ENCODE results near the gene STARD10. TPM values are rescaled to one million over a fixed set of nuclear protein-coding genes. Genes with fewer than 3 reads are reported as not detected.

Gene STARD10
- total RNA-seq, 4 donors from 2014 or later = 42.2 to 83.1 (median 49.4) TPM

- Histone ChIP-seq H3K4me3 (no peak overlapping the region), H3K27ac (no peak overlapping the region), H3K4me1 (peaks cover 5 to 26% (median 11%) of the 10 kb centered on the region in 3 donors), H3K36me3 (peaks cover 0 to 27% (median 0%) of the 10 kb centered on the region in 3 donors), H3K27me3 (no peaks in the 10 kb centered on the region), H3K9me3 (no peaks in the 10 kb centered on the region)
- intact Hi-C loops (cut with DNase I) = no loop called here
- 90% methylated on average over 3 of the region's 3 CpGs for WGBS, 2 donors
- TF ChIP-seq, protein P1, sequence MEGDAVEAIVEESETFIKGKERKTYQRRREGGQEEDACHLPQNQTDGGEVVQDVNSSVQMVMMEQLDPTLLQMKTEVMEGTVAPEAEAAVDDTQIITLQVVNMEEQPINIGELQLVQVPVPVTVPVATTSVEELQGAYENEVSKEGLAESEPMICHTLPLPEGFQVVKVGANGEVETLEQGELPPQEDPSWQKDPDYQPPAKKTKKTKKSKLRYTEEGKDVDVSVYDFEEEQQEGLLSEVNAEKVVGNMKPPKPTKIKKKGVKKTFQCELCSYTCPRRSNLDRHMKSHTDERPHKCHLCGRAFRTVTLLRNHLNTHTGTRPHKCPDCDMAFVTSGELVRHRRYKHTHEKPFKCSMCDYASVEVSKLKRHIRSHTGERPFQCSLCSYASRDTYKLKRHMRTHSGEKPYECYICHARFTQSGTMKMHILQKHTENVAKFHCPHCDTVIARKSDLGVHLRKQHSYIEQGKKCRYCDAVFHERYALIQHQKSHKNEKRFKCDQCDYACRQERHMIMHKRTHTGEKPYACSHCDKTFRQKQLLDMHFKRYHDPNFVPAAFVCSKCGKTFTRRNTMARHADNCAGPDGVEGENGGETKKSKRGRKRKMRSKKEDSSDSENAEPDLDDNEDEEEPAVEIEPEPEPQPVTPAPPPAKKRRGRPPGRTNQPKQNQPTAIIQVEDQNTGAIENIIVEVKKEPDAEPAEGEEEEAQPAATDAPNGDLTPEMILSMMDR (IDR thresholded peaks at IDR 0.05) = no peak
- TF ChIP-seq POLR2A (IDR thresholded peaks at IDR 0.05) = no peak
- DNase-seq = no peak
Observed at GRCh38 chr11:72770799-72771198, 23.0 kb downstream of the STARD10 start.

- no peaks in the 10 kb centered on the region for H3K9me3 ChIP-seq
- no peak for DNase-seq
- TF ChIP-seq, protein P1 (IDR thresholded peaks at IDR 0.05) = no peak
- TF ChIP-seq POLR2A (IDR thresholded peaks at IDR 0.05) = no peak
- no peak overlapping the region for H3K4me3 ChIP-seq
- intact Hi-C loops (cut with DNase I) = no loop called here
- H3K27ac ChIP-seq = no peak overlapping the region
- peaks cover 5 to 21% (median 11%) of the 10 kb centered on the region in 3 donors for H3K4me1 ChIP-seq
- H3K27me3 ChIP-seq = no peaks in the 10 kb centered on the region
- H3K36me3 ChIP-seq = peaks cover 0 to 27% (median 0%) of the 10 kb centered on the region in 3 donors
- 68 to 73% methylated on average over 4 of the region's 4 CpGs for WGBS, 2 donors
Observed at GRCh38 chr11:72769680-72770079, 24.2 kb downstream of the STARD10 start.

- H3K27ac ChIP-seq = no peak overlapping the region
- H3K4me3 ChIP-seq = no peak overlapping the region
- no peaks in the 10 kb centered on the region for H3K9me3 ChIP-seq
- peaks cover 0 to 27% (median 0%) of the 10 kb centered on the region in 3 donors for H3K36me3 ChIP-seq
- 85 to 100% methylated on average over 1 to 2 of the region's 3 CpGs for WGBS, 2 donors
- no peaks in the 10 kb centered on the region for H3K27me3 ChIP-seq
- DNase-seq = no peak
- peaks cover 2 to 17% (median 7%) of the 10 kb centered on the region in 3 donors for H3K4me1 ChIP-seq
- TF ChIP-seq, protein P1 (IDR thresholded peaks at IDR 0.05) = no peak
- no peak for TF ChIP-seq POLR2A (IDR thresholded peaks at IDR 0.05)
- intact Hi-C loops (cut with DNase I) = no loop called here
Observed at GRCh38 chr11:72768581-72768980, 25.3 kb downstream of the STARD10 start.

DNA sequence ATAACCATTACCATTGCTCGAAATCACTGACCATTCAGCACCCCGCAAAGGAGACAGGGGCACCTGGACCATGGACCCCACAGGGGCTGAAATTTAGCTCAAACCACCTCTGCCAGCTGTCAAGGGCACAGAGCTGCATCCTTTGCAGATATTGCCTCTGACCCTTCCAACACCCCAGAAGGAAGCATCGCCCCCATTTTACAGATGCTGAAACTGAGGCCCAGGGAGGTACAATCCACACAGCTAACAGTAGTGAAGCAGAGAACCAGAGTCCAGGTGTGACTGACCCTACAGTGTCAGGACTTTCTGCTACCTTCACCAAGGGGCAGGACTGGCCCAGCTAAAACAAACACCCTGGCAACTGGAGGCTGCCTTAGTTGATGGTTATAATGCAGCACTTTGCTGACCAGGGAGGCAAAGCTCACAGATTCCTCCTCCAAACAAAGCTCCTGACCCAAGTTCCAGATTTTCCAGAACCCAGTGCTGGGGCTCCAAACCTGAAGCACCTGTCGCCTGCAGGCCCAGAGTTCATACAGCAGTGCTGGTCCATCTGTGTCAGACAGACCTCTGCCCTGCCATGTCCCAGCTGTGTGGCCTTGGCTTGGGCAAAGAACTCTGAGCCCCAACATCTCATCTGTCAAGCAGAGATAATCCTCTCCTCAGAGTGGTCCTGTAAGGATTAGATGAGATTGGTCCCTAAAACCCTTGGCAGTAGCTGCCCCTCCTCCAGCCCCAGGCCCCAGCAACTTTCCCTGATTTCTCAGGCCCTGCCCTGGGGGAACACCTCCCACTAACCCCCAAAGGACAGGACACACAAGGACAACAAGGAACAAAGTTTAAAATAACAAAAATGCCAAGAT, 26.4 kb downstream of the STARD10 start:
- H3K4me3 ChIP-seq = no peak overlapping the region
- peaks cover 0 to 24% (median 0%) of the 10 kb centered on the region in 3 donors for H3K36me3 ChIP-seq
- DNase-seq = no peak
- H3K9me3 ChIP-seq = no peaks in the 10 kb centered on the region
- H3K4me1 ChIP-seq = peaks cover 0 to 7% (median 0%) of the 10 kb centered on the region in 3 donors
- TF ChIP-seq, protein P1 (IDR thresholded peaks at IDR 0.05) = no peak
- intact Hi-C loops (cut with DNase I) = no loop called here
- H3K27ac ChIP-seq = no peak overlapping the region
- H3K27me3 ChIP-seq = no peaks in the 10 kb centered on the region
- WGBS, 2 donors = 92 to 97% methylated on average over 3 to 4 of the region's 4 CpGs

- H3K27ac ChIP-seq = no peak overlapping the region
Observed at GRCh38 chr11:72766152-72766902, 27.5 kb downstream of the STARD10 start.

More at GRCh38 chr11:72766152-72766902, 27.5 kb downstream of the STARD10 start:
- Histone ChIP-seq H3K9me3 (no peaks in the 10 kb centered on the region), H3K27me3 (no peaks in the 10 kb centered on the region), H3K36me3 (peaks cover 0 to 13% (median 0%) of the 10 kb centered on the region in 3 donors), H3K4me1 (peaks cover 0 to 7% (median 0%) of the 10 kb centered on the region in 3 donors), H3K4me3 (no peak overlapping the region)
- 77 to 87% methylated on average over 7 to 9 of the region's 12 CpGs for WGBS, 2 donors
- no peak for DNase-seq
- intact Hi-C loops (cut with DNase I) = no loop called here
- no peak for TF ChIP-seq POLR2A (IDR thresholded peaks at IDR 0.05)
- TF ChIP-seq, protein P1 (IDR thresholded peaks at IDR 0.05) = no peak

Measured in esophagus squamous epithelium (tissue), 5 donors.